ENCODE data around the gene TEX54.
"Not testable (repeated sequence)": the region's sequence is repeated elsewhere in the genome, so short reads cannot be mapped to it uniquely, and the experiment has no call there.

TEX54 gene

DNA sequence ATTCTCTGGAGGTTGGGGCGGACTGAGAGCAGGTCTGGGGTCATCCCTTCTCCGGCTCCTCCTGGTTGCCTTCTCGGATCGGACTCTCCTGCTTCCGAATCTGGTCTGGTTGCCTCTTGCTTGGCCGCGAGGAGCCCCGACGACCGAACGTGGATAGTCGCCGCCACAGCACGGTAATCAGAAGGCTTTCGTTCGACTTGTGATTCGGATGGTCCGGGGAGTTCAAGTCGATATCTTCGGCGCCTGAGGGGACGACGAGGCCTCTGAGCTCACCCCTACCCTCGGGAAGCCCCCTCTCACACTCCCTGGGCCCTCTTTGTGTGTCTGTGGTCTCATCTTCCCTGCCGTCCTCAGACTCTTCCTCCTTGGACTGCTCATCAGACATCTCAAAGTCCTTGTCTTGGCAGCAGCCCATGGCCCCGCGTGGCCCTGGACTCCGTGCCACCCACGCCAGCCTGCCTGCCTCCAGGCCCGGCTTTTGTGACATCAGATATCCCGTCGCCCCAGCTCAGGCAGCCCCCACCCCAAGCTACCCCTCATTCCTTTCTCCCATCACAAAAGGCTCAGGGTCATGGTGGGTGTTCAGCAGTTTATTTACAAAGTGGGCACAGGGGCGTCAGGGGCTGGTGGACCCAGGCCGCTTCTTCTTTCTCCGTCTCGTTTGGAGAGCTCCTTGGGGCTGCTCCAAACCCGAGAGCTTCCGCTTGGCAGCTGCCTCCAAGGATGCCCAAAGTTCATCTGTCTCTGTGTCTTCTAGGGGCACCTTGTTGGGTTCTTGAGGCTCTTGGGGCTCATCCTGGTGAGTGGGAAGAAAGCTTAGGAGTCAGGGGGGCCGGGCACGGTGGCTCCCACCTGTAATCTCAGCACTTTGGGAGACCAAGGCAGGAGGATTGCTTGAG is at the start of gene TEX54:
TEX54 (minus strand) TSS at position 506 of the 899 bp plus-strand sequence.
- DNase-seq (ENCODE audit: low read depth in 3 of 3): no peak

DNA sequence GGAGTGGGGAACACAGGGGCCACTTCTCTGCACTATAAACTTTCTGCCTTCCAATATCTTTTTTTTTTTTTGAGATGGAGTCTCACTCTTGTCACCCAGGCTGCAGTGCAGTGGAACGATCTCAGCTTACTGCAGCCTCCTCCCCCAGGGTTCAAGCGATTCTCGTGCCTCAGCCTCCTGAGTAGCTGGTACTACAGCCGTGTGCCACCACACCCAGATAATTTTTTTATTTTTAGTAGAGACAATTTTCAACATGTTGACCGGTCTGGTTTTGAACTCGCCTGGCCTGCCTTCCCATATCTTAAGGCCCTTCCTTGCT is 49.7 kb upstream of the TEX54 start:
- no peak for DNase-seq (ENCODE audit: low read depth in 3 of 3)

- peak; percentile 85 to 92 (median 90) for DNase-seq (ENCODE audit: low read depth in 3 of 3)
Observed at GRCh38 chr11:62881579-62882430, 49.2 kb upstream of the TEX54 start.

- peak; percentile 76 to 86 (median 80) for DNase-seq (ENCODE audit: low read depth in 3 of 3)
Observed at GRCh38 chr11:62880803-62881578, 48.4 kb upstream of the TEX54 start, which contains the start of gene SLC3A2. SLC3A2 (plus strand) TSS chr11:62880896; CDS start chr11:62881024, 128 bp downstream.

DNA sequence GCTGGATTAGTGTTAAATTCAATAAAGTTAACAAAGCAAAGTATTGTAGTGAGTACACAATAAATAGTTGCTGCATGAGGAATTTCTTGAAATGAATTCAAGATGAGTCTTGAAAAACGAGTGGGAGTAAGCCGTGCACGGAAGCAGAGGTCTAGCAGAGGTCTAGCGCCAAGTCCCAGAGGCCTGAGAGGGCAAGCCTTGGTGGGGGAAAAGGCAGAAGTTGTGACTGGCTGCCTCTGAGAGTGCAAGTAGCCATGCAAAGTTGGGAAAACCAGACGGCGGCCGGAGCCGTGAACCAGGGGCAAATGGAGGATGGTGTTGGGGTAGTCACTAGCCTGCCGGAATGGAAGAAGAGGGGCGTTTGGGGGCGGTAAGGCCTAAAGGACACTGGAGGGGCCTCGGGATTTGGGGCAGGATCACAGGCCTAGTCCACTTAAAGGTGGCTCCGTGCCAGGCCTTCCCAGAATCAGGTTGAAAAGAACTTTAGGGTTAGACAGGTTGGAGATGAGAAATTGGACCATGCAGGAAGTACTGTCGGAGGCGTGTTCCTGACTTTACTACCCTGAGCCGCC is 47.7 kb upstream of the TEX54 start:
- DNase-seq (ENCODE audit: low read depth in 3 of 3): no peak

DNA sequence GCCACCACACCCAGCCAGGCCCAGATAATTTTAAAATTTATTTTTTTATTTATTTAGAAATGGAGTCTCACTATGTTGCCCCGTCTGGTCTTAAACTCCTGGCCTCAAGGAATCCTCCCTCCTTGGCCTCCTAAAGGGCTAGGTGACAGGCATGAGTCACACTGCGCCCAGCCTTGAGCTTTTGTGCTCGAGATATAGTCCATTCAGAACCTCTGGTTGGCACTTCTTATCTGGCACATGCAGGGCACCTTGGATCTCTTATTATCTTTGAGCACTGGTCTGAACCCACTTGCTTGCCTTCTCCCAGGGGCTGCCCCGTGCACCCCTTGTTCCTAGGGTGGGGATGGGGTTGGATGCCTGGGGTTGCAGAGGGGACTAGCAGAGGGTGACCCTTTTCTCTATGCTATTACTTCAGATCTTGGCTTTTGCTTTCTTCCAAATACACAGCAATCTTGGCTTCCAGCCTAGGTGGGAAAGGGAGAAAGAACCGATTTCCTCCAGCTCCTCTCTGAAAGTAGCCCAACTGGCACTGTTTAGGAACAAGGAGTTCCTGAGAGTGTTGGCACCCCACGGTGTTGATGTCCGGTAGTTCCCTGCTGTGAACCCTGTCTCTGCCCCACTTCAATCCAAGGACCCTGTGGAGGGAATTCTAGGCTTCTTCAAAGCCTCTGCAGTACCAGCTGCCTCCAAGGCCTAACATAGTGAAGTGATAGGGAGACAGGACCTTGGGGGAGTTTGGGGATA is 46.8 kb upstream of the TEX54 start:
- no peak for DNase-seq (ENCODE audit: low read depth in 3 of 3)

DNA sequence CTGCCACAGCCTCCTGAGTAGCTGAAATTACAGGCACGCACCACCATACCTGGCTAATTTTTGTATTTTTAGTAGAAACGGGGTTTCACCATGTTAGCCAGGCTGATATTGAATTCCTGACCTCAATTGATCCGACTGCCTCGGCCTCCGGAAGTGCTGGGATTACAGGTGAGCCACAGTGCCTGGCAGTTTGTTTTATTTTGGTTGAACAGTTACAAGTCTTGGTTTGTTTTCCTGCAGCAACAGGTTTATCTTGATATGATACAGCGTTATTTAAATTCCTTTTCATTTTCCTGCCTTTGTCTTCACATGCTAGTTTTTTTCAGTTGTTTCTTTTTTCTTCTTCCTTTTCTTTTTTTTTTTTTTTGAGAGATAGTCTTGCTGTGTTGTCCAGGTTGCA is 44.1 kb upstream of the TEX54 start:
- DNase-seq (ENCODE audit: low read depth in 3 of 3): no peak

- DNase-seq (ENCODE audit: low read depth in 3 of 3): no peak
Observed at GRCh38 chr11:62875698-62876478, 43.2 kb upstream of the TEX54 start.

- no peak for DNase-seq (ENCODE audit: low read depth in 3 of 3)
Observed at GRCh38 chr11:62874851-62875250, 42.2 kb upstream of the TEX54 start.

DNA sequence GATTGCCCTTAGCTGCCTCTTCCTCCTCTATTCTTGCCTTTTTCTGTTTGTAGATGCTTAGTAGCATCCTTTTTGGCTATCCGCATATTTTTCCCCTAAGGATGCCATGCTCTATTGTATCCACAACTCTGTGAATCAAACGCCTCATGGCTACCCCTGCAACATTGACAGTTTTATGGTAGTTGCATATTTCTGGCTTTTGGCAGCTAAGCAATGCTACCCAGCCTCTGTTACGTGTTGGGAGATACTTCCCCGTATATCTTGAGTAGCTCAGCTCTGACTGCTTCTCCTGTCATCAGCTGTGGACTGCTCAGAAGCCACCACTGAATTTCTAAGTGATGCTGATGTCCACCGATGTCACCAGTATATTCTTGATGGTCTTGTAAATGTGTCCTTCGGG is 33.0 kb upstream of the TEX54 start:
- no peak for DNase-seq (ENCODE audit: low read depth in 3 of 3)

GRCh38 chr11:62863687-62864335 is 31.2 kb upstream of the TEX54 start:
- DNase-seq (ENCODE audit: low read depth in 3 of 3): no peak

DNA sequence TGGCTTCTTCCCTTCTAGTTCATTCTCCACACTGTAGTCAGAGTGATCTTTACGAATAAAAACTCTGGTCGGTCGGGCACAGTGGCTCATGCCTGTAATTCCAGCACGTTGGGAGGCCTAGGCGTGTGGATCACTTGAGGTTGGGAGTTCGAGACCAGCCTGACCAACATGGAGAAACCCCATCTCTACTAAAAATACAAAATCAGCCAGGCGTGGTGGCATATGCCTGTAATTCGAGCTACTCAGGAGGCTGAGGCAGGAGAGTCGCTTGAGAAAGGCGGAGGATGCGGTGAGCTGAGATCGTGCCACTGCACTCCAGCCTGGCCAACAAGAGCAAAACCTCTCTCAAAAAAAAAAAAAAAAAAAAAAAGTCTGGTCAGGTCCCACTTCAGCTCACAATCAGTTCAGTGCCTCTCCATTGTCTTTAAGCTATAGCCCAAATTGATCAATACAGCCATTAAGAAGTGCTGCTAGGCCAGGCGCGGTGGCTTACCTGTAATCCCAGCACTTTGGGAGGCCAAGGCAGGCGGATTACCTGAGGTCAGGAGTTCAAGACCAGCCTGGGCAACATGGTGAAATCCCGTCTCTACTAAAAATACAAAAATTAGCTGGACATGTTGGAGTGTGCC is 29.0 kb upstream of the TEX54 start:
- DNase-seq (ENCODE audit: low read depth in 3 of 3): not testable (repeated sequence)

GRCh38 chr11:62860835-62861563 is 28.4 kb upstream of the TEX54 start:
- DNase-seq (ENCODE audit: low read depth in 3 of 3): no peak

DNA sequence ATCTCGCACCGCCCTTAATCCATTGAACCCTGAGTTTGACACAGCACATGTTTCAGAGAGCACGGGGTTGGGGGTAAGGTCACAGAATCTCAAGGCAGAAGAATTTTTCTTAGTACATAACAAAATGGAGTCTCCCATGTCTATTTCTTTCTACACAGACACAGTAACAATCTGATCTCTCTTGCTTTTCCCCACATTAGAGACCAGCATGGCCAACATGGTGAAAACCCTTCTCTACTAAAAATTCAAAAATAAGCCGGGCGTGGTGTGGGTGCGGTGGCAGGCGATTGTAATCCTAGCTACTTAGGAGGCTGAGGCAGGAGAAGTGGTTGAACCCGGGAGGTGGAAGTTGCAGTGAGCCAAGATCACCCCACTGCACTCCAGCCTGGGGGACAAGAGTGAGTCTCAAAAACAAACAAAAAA is 26.7 kb upstream of the TEX54 start:
- DNase-seq (ENCODE audit: low read depth in 3 of 3): not testable (repeated sequence)

DNA sequence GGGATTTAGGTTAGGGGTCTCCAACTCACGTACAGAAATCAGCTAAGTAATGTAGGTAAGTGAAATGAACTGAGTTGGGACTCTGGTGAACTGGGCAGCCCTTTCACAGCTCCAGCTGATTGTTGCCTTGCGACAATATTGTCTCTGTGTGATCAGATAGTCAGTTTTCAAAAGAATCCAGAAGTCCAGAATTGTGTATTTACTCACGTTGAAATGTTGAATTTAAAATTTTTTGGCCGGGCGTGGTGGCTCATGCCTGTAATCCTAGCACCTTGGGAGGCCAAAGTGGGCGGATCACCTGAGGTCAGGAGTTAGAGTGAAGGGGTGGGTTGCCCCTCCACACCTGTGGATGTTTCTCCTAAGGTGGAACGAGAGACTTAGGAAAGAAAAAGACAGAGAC is 25.6 kb upstream of the TEX54 start:
- no peak for DNase-seq (ENCODE audit: low read depth in 3 of 3)

GRCh38 chr11:62857541-62857982 is 24.9 kb upstream of the TEX54 start:
- DNase-seq (ENCODE audit: low read depth in 3 of 3): no peak

DNA sequence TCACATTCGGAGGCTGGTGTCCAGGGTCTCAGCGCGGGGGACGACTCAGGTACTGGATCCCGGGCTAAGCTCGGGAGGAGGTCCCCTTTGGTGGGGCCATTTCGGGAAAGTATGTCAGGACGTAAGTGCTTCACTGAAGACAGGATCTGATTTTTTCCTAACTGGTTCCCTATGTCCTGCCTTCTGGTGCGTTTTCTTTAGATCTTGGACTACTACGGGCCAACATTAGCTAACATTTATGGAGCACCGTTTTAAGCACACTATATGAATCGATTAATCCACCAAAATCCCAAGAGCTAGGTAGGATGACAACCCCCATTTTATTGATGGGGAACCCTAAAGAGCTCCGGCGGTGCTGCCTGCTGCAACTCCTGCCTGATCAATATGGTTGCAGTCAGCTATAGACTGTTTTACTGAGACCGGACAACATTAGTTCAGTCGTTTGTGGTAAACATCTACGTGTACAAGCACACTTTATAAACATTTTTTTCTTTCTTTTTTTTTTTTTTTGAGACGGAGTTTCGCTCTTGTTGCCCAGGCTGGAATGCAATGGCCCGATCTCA is 23.8 kb upstream of the TEX54 start:
- no peak for DNase-seq (ENCODE audit: low read depth in 3 of 3)
